Astrocyte (in vitro differentiated cells and primary cell): Measurements from ENCODE around the gene NOTCH2.
"Not testable (repeated sequence)": the region's sequence is repeated elsewhere in the genome, so short reads cannot be mapped to it uniquely, and the experiment has no call there.

Experiments used
- CTCF ChIP-seq: IDR thresholded peaks from 2 replicates; pipeline ENCODE4 v1.5.1; 2011; ENCODE audit warnings: low read depth, mild to moderate bottlenecking, inconsistent platforms, low read length, moderate library complexity; ENCODE audit not compliant: insufficient read depth
- EZH2 ChIP-seq: IDR thresholded peaks from 2 replicates; pipeline ENCODE4 v1.6.1; 2012; ENCODE audit warnings: mild to moderate bottlenecking, low read length, inconsistent platforms; ENCODE audit not compliant: insufficient read depth

GRCh38 chr1:120069920-120070214 lies 405 bp upstream of the NOTCH2 start:
- TF ChIP-seq CTCF, EZH2: not testable (repeated sequence)
